OCI-LY7 (cell line): ENCODE data around the gene SLC35E1.

ENCODE experiments used
- EZH2phosphoT487 ChIP-seq: fragments of 200-600 bp; sonication (generic); IDR thresholded peaks from 2 replicates; pipeline ENCODE4 v1.6.1; 2018; ENCODE audit warnings: low read depth, borderline replicate concordance, mild to moderate bottlenecking, mixed run types, antibody characterized with exemption, low read length, moderate library complexity, mixed read lengths
- TF ChIP-seq, protein P1 (sequence below): fragments of 200-600 bp; sonication (generic); conservative IDR thresholded peaks from 2 replicates; pipeline ENCODE4 v1.5.1; 2014; ENCODE audit warnings: mild to moderate bottlenecking, antibody characterized with exemption, low read length, moderate library complexity, mixed read lengths

DNA sequence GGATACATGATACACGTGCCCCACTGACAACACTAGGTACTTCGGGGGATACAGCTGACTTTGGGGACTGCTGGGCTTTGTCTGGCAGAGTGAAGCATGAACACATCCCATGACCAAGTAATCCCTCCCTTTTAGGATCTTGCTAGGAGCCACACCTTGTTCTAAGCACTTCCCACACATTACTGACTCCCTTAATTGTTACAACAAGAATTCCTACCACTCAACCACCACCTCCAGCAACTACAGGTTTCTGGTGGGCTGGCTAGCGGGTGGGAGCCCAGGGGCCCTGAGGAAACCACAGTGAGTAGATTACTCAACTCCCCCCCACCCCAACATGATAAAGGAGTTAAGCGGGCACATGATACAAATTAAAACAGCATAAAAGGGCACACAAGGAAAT, 7.2 kb upstream of the SLC35E1 start:
- TF ChIP-seq, protein P1, sequence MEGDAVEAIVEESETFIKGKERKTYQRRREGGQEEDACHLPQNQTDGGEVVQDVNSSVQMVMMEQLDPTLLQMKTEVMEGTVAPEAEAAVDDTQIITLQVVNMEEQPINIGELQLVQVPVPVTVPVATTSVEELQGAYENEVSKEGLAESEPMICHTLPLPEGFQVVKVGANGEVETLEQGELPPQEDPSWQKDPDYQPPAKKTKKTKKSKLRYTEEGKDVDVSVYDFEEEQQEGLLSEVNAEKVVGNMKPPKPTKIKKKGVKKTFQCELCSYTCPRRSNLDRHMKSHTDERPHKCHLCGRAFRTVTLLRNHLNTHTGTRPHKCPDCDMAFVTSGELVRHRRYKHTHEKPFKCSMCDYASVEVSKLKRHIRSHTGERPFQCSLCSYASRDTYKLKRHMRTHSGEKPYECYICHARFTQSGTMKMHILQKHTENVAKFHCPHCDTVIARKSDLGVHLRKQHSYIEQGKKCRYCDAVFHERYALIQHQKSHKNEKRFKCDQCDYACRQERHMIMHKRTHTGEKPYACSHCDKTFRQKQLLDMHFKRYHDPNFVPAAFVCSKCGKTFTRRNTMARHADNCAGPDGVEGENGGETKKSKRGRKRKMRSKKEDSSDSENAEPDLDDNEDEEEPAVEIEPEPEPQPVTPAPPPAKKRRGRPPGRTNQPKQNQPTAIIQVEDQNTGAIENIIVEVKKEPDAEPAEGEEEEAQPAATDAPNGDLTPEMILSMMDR, result no peak
- no peak for TF ChIP-seq EZH2phosphoT487
